CD14-positive monocyte (primary cell): Measurements from ENCODE around the gene ANK2. TPM values are rescaled to one million over a fixed set of nuclear protein-coding genes. Genes with fewer than 3 reads are reported as not detected.

ENCODE experiments used
- DNase-seq, 3 donors: peaks; one replicate each; pipeline ENCODE4 v3.0.0-alpha.2; 2011 to 2022
- H2AFZ ChIP-seq: 2 replicates; pipeline ENCODE4 v1.6.0; 2012; ENCODE audit warnings: mild to moderate bottlenecking, low read depth, low read length, inconsistent platforms; ENCODE audit not compliant: insufficient read depth, poor library complexity, severe bottlenecking
- H3K27ac ChIP-seq, 2 donors: 1 replicate in 1 of 2; 2 replicates in 1 of 2; pipeline ENCODE4 v1.5.1; 2012 to 2013; ENCODE audit warnings: low read length in 2 of 2, control low read depth in 1 of 2, inconsistent platforms in 1 of 2, low read depth in 1 of 2, mild to moderate bottlenecking in 1 of 2
- H3K27me3 ChIP-seq, 2 donors: one replicate each; pipeline versions ENCODE4 v1.6.0 to v1.6.1; 2011 to 2013; ENCODE audit warnings: low read length in 2 of 2; ENCODE audit not compliant: control insufficient read depth in 2 of 2, insufficient read depth in 2 of 2
- H3K36me3 ChIP-seq, 2 donors: replicated peaks in 1 of 2; 1 replicate in 1 of 2; 2 replicates in 1 of 2; pipeline versions ENCODE4 v1.5.1 to v1.6.1; 2012 to 2013; ENCODE audit warnings: low read length in 2 of 2, control low read depth in 1 of 2, inconsistent platforms in 1 of 2, mild to moderate bottlenecking in 1 of 2; ENCODE audit not compliant: insufficient read depth in 2 of 2, control insufficient read depth in 1 of 2
- H3K4me1 ChIP-seq, 2 donors: 1 replicate in 1 of 2; 2 replicates in 1 of 2; pipeline versions ENCODE4 v1.5.1 to v1.6.1; 2012 to 2013; ENCODE audit warnings: low read length in 2 of 2, control low read depth in 1 of 2, inconsistent platforms in 1 of 2, mild to moderate bottlenecking in 1 of 2, moderate library complexity in 1 of 2; ENCODE audit not compliant: insufficient read depth in 2 of 2, control insufficient read depth in 1 of 2
- H3K4me2 ChIP-seq: replicated peaks from 2 replicates; pipeline ENCODE3; 2012; ENCODE audit warnings: low read length, moderate library complexity, mild to moderate bottlenecking; ENCODE audit not compliant: poor library complexity, severe bottlenecking; ENCODE audit errors: extremely low read depth
- H3K4me3 ChIP-seq, 3 experiments: fragments of 200-600 bp in 1 of 3; sonication (generic) in 1 of 3; replicated peaks in 1 of 3; 1 replicate in 2 of 3; 2 replicates in 1 of 3; pipeline ENCODE4 v1.5.1; 2011 to 2013; ENCODE audit warnings: low read length in 3 of 3, mild to moderate bottlenecking in 3 of 3, control low read depth in 2 of 3, low read depth in 2 of 3, inconsistent platforms in 1 of 3, moderate library complexity in 1 of 3
- H3K79me2 ChIP-seq: 2 replicates; pipeline ENCODE4 v1.6.0; 2012; ENCODE audit warnings: mild to moderate bottlenecking, control low read depth, inconsistent platforms, low read length, moderate library complexity; ENCODE audit not compliant: insufficient read depth
- H3K9ac ChIP-seq: 2 replicates; pipeline ENCODE4 v1.6.0; 2017; ENCODE audit warnings: low read length, mild to moderate bottlenecking; ENCODE audit not compliant: insufficient read depth, poor library complexity, severe bottlenecking
- H3K9me3 ChIP-seq, 2 donors: replicated peaks in 1 of 2; 1 replicate in 1 of 2; 2 replicates in 1 of 2; pipeline versions ENCODE4 v1.5.1 to v1.6.1; 2012 to 2013; ENCODE audit warnings: low read length in 2 of 2, control low read depth in 1 of 2; ENCODE audit not compliant: control insufficient read depth in 1 of 2, insufficient read depth in 1 of 2
- H4K20me1 ChIP-seq: 2 replicates; pipeline ENCODE4 v1.6.0; 2012; ENCODE audit warnings: mild to moderate bottlenecking, low read length, control low read depth, moderate library complexity; ENCODE audit not compliant: insufficient read depth
- H3K27ac Mint-ChIP-seq, 7 donors: one replicate each; pipeline ENCODE4 v1.8.0; 2020; ENCODE audit warnings: mild to moderate bottlenecking in 7 of 7, mixed read lengths in 7 of 7, moderate library complexity in 6 of 7, inconsistent platforms in 2 of 7
- H3K27me3 Mint-ChIP-seq, 3 donors: one replicate each; pipeline ENCODE4 v1.8.0; 2021 to 2022; ENCODE audit warnings: low read depth in 3 of 3, mild to moderate bottlenecking in 3 of 3, mixed read lengths in 3 of 3, moderate library complexity in 3 of 3, inconsistent platforms in 1 of 3
- H3K36me3 Mint-ChIP-seq, 2 donors: one replicate each; pipeline ENCODE4 v1.8.0; 2020; ENCODE audit warnings: mixed read lengths in 2 of 2, inconsistent platforms in 1 of 2, mild to moderate bottlenecking in 1 of 2
- H3K4me1 Mint-ChIP-seq: one replicate; pipeline ENCODE4 v1.8.0; 2020; ENCODE audit warnings: mild to moderate bottlenecking, mixed read lengths
- H3K4me3 Mint-ChIP-seq, 2 donors: one replicate each; pipeline ENCODE4 v1.8.0; 2020; ENCODE audit warnings: mild to moderate bottlenecking in 2 of 2, mixed read lengths in 2 of 2, moderate library complexity in 1 of 2
- H3K9me3 Mint-ChIP-seq, 7 donors: one replicate each; pipeline ENCODE4 v1.8.0; 2020 to 2022; ENCODE audit warnings: mixed read lengths in 7 of 7, mild to moderate bottlenecking in 6 of 7, moderate library complexity in 6 of 7, inconsistent platforms in 2 of 7
- whole genome bisulfite sequencing: methylation state at CpG from one replicate; pipeline ENCODE4 v1.1.5; 2013; ENCODE audit warnings: missing lambda C conversion rate; ENCODE audit not compliant: insufficient coverage; 5-methylcytosine and 5-hydroxymethylcytosine counted together
- intact Hi-C, 2 donors: fragments of 100-400 bp; cut with micrococcal nuclease; formaldehyde crosslinking; loops; one replicate each; pipeline versions ENCODE4 v1.15.0 to v1.15.1; 2023
- polyA plus RNA-seq, 3 donors: library from polyadenylated mRNA; depleted of rRNA in 1 of 3; unstranded in 2 of 3; stranded (reverse) in 1 of 3; fragments of 300-500 nt in 2 of 3; fragments of >200 nt in 1 of 3; fragmentation: Illumina TruSeq in 2 of 3; gene quantifications; 1 replicate in 2 of 3; 2 replicates in 1 of 3; pipeline ENCODE4 v1.2.3, GENCODE V29; 2012 to 2021
- TF ChIP-seq, protein P1 (sequence below): fragments of 200-600 bp; IDR thresholded peaks from one replicate; pipeline ENCODE4 v1.8.0; 2022; ENCODE audit warnings: antibody characterized with exemption, mild to moderate bottlenecking

Gene ANK2
- polyA plus RNA-seq, 3 donors, result not detected

DNA sequence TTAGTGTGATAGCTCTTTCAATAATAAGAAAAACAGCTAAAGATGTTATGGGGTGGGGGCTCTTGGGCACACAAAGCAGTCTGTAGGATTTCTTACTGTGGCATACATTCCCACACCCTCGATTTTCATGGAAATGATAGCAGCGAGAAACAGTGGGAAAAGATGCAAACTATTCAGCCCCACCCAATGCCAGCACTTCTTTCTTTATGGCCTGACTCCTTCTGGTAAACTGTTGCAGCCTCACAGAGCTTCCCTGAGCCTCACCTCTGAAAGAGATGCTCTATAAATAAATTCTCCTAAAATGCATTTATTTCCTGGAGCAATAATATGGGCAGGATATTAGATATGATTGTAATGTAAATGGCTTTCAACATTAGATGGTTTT lies 910 bp downstream of the ANK2 start:
- H2AFZ ChIP-seq, result no peak overlapping the region
- Mint-ChIP-seq H3K36me3 (no peaks in the 10 kb centered on the region), H3K27me3 (peaks cover 0 to 2% (median 0%) of the 10 kb centered on the region in 3 donors), H3K4me1 (no peaks in the 10 kb centered on the region), H3K4me3 (no peak overlapping the region), H3K9me3 (peaks cover 0 to 1% (median 0%) of the 10 kb centered on the region in 7 donors), H3K27ac (no peak overlapping the region)
- no peaks in the 10 kb centered on the region for H3K79me2 ChIP-seq
- no peaks in the 10 kb centered on the region for H3K27me3 ChIP-seq
- intact Hi-C loops, result no loop called here
- H3K4me1 ChIP-seq, result no peaks in the 10 kb centered on the region
- TF ChIP-seq, protein P1, sequence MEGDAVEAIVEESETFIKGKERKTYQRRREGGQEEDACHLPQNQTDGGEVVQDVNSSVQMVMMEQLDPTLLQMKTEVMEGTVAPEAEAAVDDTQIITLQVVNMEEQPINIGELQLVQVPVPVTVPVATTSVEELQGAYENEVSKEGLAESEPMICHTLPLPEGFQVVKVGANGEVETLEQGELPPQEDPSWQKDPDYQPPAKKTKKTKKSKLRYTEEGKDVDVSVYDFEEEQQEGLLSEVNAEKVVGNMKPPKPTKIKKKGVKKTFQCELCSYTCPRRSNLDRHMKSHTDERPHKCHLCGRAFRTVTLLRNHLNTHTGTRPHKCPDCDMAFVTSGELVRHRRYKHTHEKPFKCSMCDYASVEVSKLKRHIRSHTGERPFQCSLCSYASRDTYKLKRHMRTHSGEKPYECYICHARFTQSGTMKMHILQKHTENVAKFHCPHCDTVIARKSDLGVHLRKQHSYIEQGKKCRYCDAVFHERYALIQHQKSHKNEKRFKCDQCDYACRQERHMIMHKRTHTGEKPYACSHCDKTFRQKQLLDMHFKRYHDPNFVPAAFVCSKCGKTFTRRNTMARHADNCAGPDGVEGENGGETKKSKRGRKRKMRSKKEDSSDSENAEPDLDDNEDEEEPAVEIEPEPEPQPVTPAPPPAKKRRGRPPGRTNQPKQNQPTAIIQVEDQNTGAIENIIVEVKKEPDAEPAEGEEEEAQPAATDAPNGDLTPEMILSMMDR, result no peak
- H4K20me1 ChIP-seq, result no peaks in the 10 kb centered on the region
- no peaks in the 10 kb centered on the region for H3K9me3 ChIP-seq
- 27% methylated on average over 2 of the region's 2 CpGs for WGBS
- no peak overlapping the region for H3K4me3 ChIP-seq
- H3K27ac ChIP-seq, result no peak overlapping the region
- no peak overlapping the region for H3K9ac ChIP-seq
- no peaks in the 10 kb centered on the region for H3K36me3 ChIP-seq
- no peak overlapping the region for H3K4me2 ChIP-seq
- no peak for DNase-seq

DNA sequence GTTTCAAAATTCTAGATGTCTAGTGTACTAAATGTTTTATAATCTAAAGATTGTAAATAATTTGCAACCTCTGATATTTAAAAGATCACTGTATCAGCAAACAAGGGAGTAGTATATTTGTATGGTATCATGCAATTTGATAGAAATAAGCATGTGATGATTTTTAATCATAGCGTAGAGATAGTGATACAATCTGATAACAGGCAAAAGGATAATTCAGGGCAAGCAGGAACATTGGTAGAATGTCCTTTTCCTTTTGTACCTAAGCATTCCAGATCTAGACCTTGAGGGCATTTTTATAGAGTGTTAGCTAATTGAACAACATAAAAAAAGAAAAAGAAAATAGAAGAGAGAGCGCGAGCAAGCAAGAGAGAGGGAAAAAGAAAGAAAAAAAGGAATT lies 1.4 kb downstream of the ANK2 start:
- H3K27ac ChIP-seq, result no peak overlapping the region
- Mint-ChIP-seq H3K9me3 (peaks cover 0 to 1% (median 0%) of the 10 kb centered on the region in 7 donors), H3K27ac (no peak overlapping the region), H3K4me1 (no peaks in the 10 kb centered on the region), H3K4me3 (no peak overlapping the region), H3K36me3 (no peaks in the 10 kb centered on the region), H3K27me3 (peaks cover 0 to 2% (median 0%) of the 10 kb centered on the region in 3 donors)
- intact Hi-C loops, result no loop called here
- no peak overlapping the region for H3K9ac ChIP-seq
- H4K20me1 ChIP-seq, result no peaks in the 10 kb centered on the region
- H3K4me1 ChIP-seq, result no peaks in the 10 kb centered on the region
- no CpG with 5 or more reads among the region's 3 CpGs for WGBS
- no peaks in the 10 kb centered on the region for H3K9me3 ChIP-seq
- TF ChIP-seq, protein P1, result no peak
- H3K4me3 ChIP-seq, result no peak overlapping the region
- DNase-seq, result no peak
- no peaks in the 10 kb centered on the region for H3K36me3 ChIP-seq
- no peaks in the 10 kb centered on the region for H3K27me3 ChIP-seq
- H3K79me2 ChIP-seq, result no peaks in the 10 kb centered on the region
- H3K4me2 ChIP-seq, result no peak overlapping the region
- H2AFZ ChIP-seq, result no peak overlapping the region
